Glomerular endothelial cell (primary cell): ENCODE measurements around the gene GHR. TPM values are rescaled to one million over a fixed set of nuclear protein-coding genes. Genes with fewer than 3 reads are reported as not detected.
"Not testable (repeated sequence)": the region's sequence is repeated elsewhere in the genome, so short reads cannot be mapped to it uniquely, and the experiment has no call there.

Experiments
- DNase-seq: peaks from one replicate; pipeline ENCODE4 v3.0.0-alpha.2; 2011; ENCODE audit warnings: low read depth, low spot score; ENCODE audit errors: extremely low read depth
- total RNA-seq: library from RNA; depleted of rRNA; stranded (reverse); fragments of >200 nt; gene quantifications from 2 replicates; pipeline ENCODE4 v1.2.3, GENCODE V29; 2015

GHR gene
- total RNA-seq, 1 donor from 2014 or later: 0.35 TPM

DNA sequence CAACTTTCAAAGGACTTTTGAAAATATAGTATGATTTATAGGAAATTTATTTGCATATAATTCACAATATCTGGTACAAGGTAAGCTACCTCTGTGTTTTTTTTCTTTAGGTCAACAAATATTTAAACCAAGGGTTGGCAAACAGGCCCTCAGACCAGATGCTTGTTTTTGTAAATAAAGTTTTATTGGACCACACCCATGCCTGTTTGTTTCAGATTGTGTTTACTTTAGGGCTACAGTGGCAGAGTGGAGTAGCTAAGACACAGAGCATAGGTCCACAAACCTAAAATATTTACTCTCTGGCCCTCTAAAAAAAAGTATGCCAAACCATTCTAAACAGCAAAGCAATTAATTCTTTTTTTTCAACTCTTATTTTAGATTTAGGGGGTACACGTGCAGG is 213.7 kb downstream of the GHR start:
- DNase-seq: no peak

DNA sequence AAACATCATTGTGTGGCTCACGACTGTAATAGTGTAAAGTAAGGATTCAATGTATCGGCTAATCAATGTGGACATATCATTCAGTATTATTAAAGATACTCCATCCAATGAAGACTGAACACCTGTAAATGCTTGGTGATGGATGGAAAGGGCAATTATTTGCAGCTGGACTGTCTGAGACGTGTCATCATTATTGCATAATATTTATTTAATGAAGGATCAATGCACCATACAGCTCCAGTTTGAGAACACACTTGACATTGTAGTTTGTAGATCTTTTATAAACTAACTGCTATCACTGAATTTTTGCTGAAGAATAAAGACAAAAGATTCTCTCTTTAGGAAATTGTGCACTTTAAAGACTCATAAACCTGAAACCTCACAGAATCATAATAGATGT is 215.7 kb downstream of the GHR start:
- DNase-seq: no peak

DNA sequence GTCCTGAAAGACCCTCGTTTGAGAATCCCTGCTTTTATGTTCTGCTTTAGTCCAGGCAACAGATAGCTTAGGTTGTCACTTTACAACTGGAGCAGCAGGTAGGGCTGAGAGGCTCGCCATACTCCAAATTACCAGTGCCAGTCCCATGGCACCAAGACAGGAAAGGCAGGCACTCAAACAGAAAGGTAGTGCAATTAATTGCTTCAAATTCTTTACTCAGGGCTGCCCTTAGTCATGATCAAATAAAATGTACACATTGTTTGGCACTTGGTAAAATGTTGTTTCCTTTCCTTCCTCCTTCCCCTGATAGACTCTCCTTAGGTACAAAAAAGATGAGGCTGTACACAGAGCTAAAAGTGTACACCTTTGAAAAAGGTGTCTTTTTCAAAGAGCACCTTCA is 217.6 kb downstream of the GHR start:
- DNase-seq: no peak

DNA sequence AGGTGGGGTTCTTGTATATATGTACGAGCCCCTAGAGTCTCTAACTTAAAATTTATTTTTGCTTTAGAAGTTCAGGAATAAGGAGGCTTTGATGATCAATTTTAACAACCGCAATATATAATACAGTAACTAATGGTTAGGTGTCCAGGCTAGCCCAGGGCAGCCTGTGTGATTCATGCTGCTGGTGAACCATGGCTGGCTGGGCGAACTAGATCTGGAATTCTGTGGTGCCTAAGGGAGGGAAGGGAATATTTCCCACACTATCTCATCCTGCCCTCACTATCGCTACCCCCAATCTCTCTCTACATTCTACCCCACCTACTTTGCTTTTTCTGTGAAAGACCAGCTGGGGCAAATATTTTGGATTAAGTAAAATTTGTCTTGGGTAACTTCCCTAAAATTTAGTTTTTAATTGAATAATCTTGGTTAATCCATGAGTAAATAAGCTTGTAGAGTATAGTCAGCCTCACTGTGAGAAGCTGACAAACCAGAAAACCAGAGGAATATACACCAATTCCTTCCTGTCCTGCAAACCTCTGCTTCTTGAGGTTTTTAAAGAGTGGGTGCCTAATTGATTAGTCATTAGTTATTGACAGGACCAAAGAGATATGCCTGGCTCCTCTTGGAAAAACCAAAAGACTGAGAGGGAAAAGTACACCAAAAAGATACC is 218.2 kb downstream of the GHR start:
- no peak for DNase-seq

DNA sequence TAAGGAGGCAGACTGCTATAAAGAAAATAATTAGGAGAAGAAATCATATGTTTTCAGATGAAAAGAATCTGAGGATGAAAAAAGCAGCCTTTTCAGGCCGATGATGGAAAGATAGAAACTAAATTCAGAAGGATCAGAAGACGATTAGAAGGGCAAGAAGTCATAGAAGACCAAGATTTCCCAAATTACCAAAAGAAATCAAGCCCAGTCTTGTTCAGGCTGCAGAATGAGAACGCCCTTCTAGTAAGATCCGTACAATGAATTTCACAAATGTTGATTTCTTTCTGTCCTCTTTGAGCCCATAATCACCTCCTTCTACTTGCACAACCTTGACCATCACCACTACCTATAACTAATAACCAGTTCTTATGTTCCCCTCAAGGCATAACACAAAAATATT is 218.8 kb downstream of the GHR start:
- DNase-seq: no peak

DNA sequence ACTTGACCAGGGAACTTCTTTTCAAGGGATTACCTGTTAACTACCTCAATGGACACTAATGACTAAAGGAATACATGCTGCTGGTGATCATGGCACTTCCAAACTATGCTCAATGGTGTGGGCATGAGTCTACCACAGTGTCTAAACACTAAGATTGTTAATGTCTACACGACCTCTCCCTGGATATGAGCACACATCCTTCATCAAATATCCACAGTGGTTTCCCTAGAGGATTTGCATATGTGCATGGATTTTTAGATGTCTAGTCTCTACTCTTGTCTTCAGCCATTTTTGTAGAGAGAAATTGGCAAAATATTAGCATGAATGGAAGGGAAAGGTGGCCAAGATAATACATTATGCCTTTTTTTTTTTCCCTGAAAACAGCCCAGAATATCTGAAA is 220.1 kb downstream of the GHR start:
- no peak for DNase-seq

DNA sequence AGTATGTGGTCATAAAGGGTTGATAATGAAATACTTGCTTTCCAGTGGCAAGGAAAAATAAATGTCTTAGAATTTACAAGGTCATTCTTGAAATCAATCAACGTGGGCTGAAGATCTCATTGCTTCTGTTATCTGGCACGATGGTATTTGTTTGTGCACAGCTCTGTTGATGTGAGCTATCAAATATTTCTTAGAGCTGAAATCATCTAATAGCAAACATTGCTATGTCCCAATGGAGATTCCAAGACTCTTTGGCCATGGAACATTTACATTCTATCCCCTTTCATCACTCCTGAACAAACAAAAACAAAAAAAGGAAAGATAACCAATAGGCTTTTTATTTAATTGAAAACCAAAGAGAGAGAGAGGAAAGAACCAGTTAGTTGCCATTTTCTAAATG is 221.9 kb downstream of the GHR start:
- no peak for DNase-seq

DNA sequence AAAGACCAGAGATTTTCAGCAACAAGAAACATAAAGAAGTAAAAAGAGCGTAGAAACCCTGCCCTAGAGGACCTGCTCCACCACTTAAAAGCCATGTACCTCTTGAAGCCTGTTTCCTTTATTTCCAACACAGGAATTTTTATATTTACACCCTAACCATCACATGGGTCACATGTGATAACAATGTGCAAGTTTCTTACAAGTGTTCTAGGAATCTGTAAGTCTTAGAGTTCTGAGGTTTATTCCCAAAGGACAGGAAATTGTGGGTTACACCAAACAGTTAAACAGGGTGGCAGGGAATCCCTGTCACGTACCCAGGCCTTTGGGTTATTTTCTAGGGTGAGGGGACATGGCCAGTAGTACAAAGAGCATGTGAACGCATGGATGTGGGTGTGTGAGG is 224.8 kb downstream of the GHR start:
- DNase-seq: no peak

DNA sequence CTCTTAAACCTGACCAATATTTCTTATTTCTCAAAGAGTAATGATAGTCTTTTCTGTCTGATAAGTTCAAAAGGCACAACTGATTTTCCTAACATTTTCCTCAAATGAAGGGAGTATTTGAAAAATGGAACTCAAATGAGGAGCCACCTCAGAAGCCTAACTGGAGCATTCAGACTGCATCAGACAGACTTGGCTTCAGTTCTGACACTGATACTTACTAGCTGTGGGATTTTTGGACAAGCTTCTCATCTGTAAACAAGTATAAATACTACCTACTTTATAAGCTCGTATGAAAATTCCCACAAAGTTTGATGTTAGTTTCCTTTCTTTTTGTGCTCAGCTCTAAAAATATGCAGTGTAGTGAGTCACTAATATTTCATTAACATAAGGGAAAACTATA is 225.7 kb downstream of the GHR start:
- no peak for DNase-seq

DNA sequence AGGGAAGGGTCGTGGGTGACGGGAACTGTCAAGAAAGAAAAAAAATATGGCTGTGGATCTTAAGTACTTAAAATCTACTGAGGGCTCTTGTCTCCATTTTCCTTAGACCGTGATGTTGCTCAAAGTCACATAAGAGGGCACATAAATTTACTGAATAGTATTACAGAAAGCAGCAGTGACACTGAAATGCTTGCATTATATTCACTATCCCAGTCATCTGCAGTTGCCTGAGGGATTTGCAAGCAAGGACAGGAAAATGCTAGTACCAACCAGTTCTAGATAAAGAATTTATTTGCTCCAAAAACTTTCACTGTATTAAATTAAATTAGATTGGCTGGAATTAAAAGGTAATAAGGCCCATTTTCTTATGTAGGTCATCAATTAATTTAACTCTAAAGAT is 226.8 kb downstream of the GHR start:
- DNase-seq: no peak

DNA sequence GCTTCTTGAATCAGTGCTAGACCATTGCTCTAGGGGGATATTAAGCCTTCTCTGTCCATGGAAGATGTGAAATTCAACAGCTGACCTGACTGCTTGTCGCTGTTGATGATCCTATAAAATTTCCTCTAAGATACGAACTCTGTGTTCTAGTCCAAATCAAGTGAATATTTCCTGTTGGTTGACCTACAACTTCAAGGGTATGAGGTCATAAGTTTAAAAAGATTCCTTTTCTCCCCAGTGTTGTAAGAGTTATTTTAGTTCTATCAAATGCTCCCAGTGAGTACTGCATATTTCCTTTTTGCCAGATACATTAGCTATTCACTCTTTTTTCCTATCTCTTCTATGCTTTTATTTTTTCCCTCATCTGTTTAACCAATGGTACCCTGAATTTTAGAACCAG is 230.5 kb downstream of the GHR start:
- no peak for DNase-seq

DNA sequence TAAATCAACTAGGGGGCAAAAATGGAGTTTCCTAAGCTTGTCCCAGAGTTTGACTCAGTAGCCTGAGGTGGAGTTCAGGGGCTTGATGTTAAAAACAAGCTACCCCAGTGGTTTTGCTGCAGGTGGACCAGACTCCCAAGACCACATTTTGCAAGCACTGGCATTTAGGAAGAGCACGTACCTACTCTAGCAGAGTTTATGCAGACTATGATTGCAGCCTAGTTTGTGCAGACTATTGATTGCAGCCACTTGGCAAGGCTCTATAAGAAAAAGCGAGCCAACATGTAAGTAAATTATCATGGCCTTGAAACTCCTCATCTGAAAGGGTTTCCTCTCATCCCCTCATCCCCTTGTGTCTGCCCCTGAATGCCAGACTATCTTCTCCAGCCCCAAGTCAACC is 231.4 kb downstream of the GHR start:
- DNase-seq: no peak

DNA sequence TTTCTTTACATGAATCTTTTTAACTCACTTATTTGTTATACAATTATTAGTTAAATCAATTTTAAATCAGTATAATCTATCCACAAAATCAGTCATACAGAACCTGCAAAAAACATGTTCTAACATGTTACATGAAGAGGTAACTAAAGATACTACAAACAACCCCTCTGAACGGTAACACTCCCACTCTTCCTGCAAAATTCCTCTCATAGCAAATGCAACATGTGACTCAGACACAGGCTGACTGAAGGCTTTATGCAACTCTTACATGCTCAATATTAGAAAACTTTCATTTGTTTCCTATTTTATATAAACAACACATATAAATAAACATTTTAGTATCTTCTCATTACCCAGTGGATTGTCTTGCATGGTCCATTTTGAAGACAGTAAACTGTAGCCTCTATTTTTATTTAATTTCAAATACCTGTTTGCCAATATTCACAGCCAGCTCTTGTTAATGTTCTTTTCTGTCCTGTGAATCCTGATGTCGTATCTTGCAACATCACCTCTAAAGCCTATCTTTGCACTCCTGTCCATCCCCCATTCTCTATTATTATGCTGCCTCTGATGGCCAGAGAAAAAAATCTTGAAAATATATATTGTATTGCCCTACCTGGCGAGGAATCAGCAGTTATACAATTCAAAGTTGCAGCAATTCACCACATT is 232.9 kb downstream of the GHR start:
- DNase-seq: no peak

DNA sequence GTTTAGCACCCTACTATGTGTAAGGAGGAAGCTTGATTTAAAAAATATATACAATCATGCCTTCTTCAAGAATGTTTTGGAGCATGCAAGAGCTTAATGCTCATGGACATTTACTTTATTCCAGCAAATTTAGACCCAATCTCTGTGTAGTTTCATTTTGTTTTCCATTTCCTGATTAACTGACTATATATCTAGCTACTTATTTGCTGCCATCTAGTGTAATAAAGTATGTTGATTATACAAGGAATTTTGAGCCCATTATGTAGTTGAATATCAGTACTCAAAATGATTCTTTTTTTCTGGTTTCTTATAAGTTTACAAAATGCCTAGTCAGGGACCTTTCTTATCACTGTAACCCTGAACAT is 233.4 kb downstream of the GHR start:
- no peak for DNase-seq

DNA sequence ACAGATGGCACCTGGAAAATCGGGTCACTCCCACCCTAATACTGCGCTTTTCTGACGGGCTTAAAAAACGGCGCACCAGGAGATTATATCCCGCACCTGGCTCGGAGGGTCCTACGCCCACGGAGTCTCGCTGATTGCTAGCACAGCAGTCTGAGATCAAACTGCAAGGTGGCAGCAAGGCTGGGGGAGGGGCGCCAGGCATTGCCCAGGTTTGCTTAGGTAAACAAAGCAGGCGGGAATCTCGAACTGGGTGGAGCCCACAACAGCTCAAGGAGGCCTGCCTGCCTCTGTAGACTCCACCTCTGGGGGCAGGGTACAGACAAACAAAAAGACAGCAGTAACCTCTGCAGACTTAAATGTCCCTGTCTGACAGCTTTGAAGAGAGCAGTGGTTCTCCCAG is 236.6 kb downstream of the GHR start:
- not testable (repeated sequence) for DNase-seq

DNA sequence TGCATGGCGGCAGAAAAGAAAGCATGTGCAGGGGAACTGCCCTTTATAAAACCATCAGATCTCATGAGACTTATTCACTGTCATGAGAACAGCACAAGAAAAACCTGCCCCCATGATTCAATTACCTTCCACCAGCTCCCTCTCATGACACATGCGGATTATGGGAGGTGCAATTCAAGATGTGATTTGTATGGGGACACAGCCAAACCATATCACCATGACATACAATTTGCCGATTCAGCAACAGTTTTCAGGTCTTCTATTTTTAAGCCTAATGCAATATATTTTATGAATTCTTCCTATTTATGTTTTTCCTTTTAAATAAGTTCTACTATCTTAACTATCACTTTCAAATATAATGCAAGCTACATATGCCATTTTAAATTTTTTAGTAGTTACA is 242.6 kb downstream of the GHR start:
- no peak for DNase-seq

DNA sequence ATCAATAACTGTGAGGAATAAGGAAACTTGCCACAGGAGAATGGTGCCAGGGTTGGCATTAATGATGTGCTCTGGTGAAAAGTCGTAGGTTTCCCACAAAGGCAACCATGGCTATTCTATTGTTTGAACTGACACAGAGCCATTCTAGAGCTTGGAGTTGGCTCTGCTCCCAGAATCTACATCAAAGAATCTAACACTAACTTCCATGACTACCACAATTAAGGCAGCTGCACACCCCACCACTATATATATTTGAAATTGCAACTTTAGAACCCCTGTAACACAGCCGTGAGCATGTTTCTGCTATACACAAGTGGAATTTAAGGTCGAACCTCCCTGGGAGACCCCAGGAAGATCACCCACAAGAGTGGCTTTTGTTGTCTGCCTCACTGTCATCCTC is 243.6 kb downstream of the GHR start:
- no peak for DNase-seq

DNA sequence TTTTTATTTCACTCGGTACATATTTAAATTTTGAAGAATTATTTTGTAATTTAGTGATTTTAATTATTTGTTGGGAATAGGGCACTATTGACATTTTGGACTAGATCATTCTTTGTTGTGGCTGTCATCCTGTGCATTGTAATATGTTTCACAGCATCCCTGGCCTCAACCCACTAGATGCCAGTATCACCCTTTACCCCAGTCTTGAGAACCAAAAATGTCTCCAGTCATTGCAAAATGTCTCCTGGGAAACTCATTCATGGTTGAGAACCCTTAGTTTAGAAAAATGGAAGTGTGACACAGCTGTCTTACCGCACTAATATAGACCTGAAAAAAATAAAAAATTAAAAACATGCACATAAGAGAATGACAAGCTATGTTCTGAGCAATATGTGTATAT is 245.0 kb downstream of the GHR start:
- no peak for DNase-seq

DNA sequence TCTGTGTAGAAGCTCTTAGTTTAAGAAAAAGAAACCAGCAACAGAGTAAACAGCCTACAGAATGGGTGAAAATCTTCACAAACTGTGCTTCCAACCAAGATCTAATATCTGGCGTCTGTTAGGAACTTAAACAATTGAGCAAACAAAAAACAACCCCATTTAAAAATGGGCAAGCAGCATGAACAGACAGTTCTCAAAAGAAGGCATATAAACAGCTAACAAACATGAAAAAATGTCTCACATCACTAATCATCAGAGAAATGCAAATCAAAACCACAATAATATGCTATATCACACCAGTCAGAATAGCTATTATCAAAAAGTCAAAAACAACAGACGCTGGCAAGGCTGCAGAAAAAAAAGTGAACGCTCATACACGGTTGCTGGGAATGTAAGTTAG is 249.7 kb downstream of the GHR start:
- no peak for DNase-seq

DNA sequence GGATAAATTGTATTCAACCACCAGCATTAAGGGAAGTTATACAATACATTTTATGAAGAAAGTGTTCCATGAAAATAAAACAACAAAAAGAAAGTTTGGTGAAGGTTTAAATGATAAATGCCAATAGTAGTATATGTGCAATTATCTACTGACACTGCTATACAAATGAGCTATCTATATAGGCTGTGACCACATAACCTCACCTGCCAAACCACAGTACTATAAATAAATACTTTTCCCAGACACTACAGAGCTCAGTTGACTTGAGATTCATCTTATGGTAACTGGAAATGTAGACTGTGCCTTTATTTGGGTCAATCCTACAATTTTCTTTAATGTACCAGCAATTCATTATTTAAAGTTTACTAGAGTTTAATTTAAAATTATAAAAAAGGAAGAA is 252.4 kb downstream of the GHR start:
- DNase-seq: no peak

DNA sequence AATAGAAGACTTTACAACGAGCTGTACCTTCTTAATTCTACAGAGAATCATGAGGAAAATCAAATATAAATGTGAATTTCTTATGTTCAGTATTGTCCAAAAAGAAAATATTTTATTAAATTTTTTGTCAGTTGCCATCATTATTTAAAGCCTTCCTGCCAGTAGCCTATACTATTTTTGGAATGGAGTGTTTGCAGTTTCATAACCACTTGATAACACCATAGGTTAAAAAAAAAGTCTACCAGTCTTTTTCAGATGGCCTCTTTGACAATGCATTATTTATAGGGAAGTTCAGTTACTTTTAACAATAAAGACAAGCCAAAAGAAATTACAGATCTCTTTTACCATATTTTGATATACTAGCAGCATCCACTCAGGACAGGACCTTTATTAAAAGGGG is 253.1 kb downstream of the GHR start:
- no peak for DNase-seq

DNA sequence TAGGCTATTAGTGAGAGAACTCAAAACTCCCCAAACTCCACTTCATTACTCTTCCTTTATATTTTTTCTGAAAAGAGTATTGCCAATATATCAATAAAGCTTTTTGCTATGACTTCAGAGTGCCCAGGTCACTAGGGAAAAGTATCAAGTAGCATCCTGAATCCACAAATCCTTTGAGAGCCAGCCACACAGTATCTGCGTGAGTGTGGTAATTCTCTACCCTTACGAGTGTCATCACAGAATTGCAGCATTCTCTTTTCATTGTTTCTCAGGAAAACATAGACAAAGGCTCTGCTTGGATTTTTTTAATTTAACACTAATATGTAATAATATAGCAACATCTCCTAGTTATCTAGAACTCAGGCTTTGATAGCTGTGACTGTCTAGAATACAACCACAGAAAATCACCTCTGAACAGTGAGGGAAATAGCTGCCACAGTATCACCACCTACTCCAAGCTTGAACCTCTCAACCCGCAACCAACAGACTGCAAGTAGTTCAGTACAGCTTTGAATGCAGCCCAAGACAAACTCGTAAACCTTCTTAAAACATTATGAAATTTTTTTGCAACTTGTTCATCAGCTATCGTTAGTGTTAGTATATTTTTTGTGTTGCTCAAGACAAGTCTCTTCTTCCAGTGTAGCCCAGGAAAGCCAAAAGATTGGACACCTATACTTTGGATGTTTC is 254.1 kb downstream of the GHR start:
- DNase-seq: no peak
